H1 (cell line): Measurements from ENCODE around the gene MUC5AC. TPM values are rescaled to one million over a fixed set of nuclear protein-coding genes. Genes with fewer than 3 reads are reported as not detected.

Experiments used
- CREB1 ChIP-seq: IDR thresholded peaks from 2 replicates; pipeline ENCODE4 v1.6.1; 2012; ENCODE audit warnings: inconsistent platforms
- EZH2 ChIP-seq: fragments of 200-600 bp; sonication (generic); IDR thresholded peaks from 2 replicates; pipeline ENCODE4 v1.7.1; 2012; ENCODE audit warnings: low read depth, mild to moderate bottlenecking, moderate library complexity, low read length, inconsistent platforms; ENCODE audit not compliant: severe bottlenecking
- SIRT6 ChIP-seq: IDR thresholded peaks from one replicate; pipeline ENCODE4 v1.7.1; 2012; ENCODE audit warnings: low read length, inconsistent platforms
- SIX5 ChIP-seq: IDR thresholded peaks from 2 replicates; pipeline ENCODE4 v1.6.1; 2011; ENCODE audit warnings: mild to moderate bottlenecking, low read depth, low read length
- SP2 ChIP-seq: IDR thresholded peaks from 2 replicates; pipeline ENCODE4 v1.6.1; 2012; ENCODE audit warnings: mild to moderate bottlenecking, low read length, inconsistent platforms
- SP4 ChIP-seq: IDR thresholded peaks from 2 replicates; pipeline ENCODE4 v1.6.1; 2012; ENCODE audit warnings: low read length, inconsistent platforms
- TEAD4 ChIP-seq: IDR thresholded peaks from 2 replicates; pipeline ENCODE4 v1.6.1; 2012; ENCODE audit warnings: low read depth, low read length, inconsistent platforms, mixed read lengths
- YY1 ChIP-seq: IDR thresholded peaks from 2 replicates; pipeline ENCODE4 v1.6.1; 2011; ENCODE audit warnings: low read depth, mild to moderate bottlenecking, low read length
- polyA plus RNA-seq, 7 experiments: library from polyadenylated mRNA; depleted of rRNA in 3 of 7; stranded (reverse) in 5 of 7; unstranded in 2 of 7; fragments of >200 nt in 5 of 7; fragments of 200-250 nt in 2 of 7; gene quantifications; 1 replicate in 5 of 7; 2 replicates in 1 of 7; 4 replicates in 1 of 7; pipeline versions ENCODE4 v1.2.1 to v1.2.3, GENCODE V29; 2011 to 2013; ENCODE audit warnings: missing spikeins in 2 of 7, mixed read lengths in 2 of 7
- total RNA-seq: library from RNA; stranded (reverse); fragmentation: NEBNext Ultra II Directional; extraction: Animal tissue kit (Norgen Biotek cat#: 25700); gene quantifications from 2 replicates; pipeline ENCODE4 v1.2.1, GENCODE V29; 2021

MUC5AC gene
- total and polyA plus RNA-seq, 2 of the 8 experiments (the other 6 are each of a cell fraction or from before 2014, with no cell fraction given): not detected

- no peak for TF ChIP-seq TEAD4
- no peak for TF ChIP-seq EZH2
- no peak for TF ChIP-seq YY1
- TF ChIP-seq SP4: no peak
- no peak for TF ChIP-seq SIX5
- no peak for TF ChIP-seq CREB1
- TF ChIP-seq SP2: no peak
- no peak for TF ChIP-seq SIRT6
These were observed 46.8 kb downstream of the MUC5AC start (continued) for GRCh38 chr11:1204381-1205101.
